Mucosa of descending colon (tissue), 3 donors: ENCODE data around the gene HIRA. TPM values are rescaled to one million over a fixed set of nuclear protein-coding genes. Genes with fewer than 3 reads are reported as not detected.

Experiments used
- ATAC-seq: fragments of 200-7000 bp; cut with Tn5 transposase; one replicate; pipeline ENCODE4 v1.9.1; 2020; ENCODE audit warnings: mild to moderate bottlenecking, moderate library complexity
- DNase-seq, 3 donors: peaks; one replicate each; pipeline ENCODE4 v3.0.0-alpha.2; 2020
- H3K36me3 ChIP-seq: fragments of 200-600 bp; one replicate; pipeline ENCODE4 v1.8.0; 2021; ENCODE audit warnings: low read depth, mild to moderate bottlenecking
- H3K4me1 ChIP-seq: fragments of 200-600 bp; one replicate; pipeline ENCODE4 v1.8.0; 2021; ENCODE audit warnings: low read depth, mild to moderate bottlenecking
- H3K4me3 ChIP-seq: fragments of 200-600 bp; one replicate; pipeline ENCODE4 v1.8.0; 2021; ENCODE audit warnings: mild to moderate bottlenecking
- H3K9me3 ChIP-seq: fragments of 200-600 bp; one replicate; pipeline ENCODE4 v1.8.0; 2021; ENCODE audit warnings: mild to moderate bottlenecking
- intact Hi-C, 2 donors: fragments of 100-400 bp; cut with DNase I in 1 of 2; cut with micrococcal nuclease in 1 of 2; formaldehyde crosslinking; loops; one replicate each; pipeline versions ENCODE4 v1.11.0 to v1.11.1; 2022; cut with DNase I, micrococcal nuclease
- total RNA-seq, 3 donors: library from RNA; stranded (reverse); fragmentation: NEBNext Ultra II Directional in 2 of 3; extraction: Animal tissue kit (Norgen Biotek cat#: 25700) in 2 of 3; gene quantifications; one replicate each; pipeline versions ENCODE4 v1.2.1 to v1.2.4, GENCODE V29; 2021 to 2023
- TF ChIP-seq, protein P1 (sequence below): fragments of 200-600 bp; IDR thresholded peaks from one replicate; pipeline ENCODE4 v1.8.0; 2022; ENCODE audit warnings: antibody characterized with exemption, mild to moderate bottlenecking
- donor health status: DM: no; HTN: no; CAD: no; lungs with moderate emphysema.
- donor health status: DM: no; HTN: no; CAD: no.
- donor health status: DM: no; HTN: yes; CAD: no.

Gene HIRA
- total RNA-seq, 3 donors from 2014 or later, result 24.0 to 35.0 (median 27.4) TPM

DNA sequence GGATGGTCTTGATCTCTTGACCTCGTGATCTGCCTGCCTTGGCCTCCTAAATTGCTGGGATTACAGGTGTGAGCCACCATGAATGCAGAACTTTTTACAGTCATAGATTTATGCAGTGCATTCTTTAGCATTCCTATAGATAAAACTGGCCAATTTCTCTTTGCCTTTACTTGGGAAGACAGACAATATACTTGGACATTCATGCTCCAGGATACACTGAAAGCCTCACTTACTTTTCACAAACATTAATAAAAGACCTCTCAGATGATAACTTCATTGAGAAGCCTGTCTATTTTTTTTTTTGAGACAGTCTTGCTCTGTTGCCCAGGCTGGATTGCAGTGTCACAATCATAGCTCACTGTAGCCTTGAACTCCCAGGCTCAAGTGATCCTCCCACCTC lies 127.7 kb downstream of the HIRA start:
- Histone ChIP-seq H3K4me1 (no peaks in the 10 kb centered on the region), H3K36me3 (no peaks in the 10 kb centered on the region), H3K9me3 (no peaks in the 10 kb centered on the region), H3K4me3 (no peak overlapping the region)
- no peak for DNase-seq
- ATAC-seq, result no peak
- intact Hi-C loops, result no loop called here
- TF ChIP-seq, protein P1, sequence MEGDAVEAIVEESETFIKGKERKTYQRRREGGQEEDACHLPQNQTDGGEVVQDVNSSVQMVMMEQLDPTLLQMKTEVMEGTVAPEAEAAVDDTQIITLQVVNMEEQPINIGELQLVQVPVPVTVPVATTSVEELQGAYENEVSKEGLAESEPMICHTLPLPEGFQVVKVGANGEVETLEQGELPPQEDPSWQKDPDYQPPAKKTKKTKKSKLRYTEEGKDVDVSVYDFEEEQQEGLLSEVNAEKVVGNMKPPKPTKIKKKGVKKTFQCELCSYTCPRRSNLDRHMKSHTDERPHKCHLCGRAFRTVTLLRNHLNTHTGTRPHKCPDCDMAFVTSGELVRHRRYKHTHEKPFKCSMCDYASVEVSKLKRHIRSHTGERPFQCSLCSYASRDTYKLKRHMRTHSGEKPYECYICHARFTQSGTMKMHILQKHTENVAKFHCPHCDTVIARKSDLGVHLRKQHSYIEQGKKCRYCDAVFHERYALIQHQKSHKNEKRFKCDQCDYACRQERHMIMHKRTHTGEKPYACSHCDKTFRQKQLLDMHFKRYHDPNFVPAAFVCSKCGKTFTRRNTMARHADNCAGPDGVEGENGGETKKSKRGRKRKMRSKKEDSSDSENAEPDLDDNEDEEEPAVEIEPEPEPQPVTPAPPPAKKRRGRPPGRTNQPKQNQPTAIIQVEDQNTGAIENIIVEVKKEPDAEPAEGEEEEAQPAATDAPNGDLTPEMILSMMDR, result no peak

DNA sequence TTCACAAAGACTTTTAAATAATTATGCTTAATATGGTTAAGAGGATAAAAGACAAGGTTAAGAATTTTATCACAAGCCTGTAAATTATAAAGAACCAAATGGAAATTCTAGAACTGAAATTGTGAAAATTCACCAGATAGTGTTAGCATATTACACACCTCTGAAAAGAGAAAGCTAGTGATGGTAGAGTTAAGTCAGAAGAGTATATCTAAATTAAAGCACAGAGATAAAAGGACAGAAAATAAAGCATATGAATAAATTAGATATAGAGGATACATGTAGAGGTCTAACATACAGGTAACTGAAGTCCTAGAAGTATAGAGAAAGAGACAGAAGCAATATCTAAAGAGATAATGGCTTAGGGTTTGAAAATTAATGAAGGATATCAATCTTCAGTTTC lies 135.8 kb downstream of the HIRA start:
- Histone ChIP-seq H3K4me1 (peaks cover 8% of the 10 kb centered on the region), H3K4me3 (no peak overlapping the region), H3K9me3 (no peaks in the 10 kb centered on the region), H3K36me3 (no peaks in the 10 kb centered on the region)
- intact Hi-C loops, result no loop called here
- DNase-seq, result no peak
- TF ChIP-seq, protein P1, result no peak
- no peak for ATAC-seq

DNA sequence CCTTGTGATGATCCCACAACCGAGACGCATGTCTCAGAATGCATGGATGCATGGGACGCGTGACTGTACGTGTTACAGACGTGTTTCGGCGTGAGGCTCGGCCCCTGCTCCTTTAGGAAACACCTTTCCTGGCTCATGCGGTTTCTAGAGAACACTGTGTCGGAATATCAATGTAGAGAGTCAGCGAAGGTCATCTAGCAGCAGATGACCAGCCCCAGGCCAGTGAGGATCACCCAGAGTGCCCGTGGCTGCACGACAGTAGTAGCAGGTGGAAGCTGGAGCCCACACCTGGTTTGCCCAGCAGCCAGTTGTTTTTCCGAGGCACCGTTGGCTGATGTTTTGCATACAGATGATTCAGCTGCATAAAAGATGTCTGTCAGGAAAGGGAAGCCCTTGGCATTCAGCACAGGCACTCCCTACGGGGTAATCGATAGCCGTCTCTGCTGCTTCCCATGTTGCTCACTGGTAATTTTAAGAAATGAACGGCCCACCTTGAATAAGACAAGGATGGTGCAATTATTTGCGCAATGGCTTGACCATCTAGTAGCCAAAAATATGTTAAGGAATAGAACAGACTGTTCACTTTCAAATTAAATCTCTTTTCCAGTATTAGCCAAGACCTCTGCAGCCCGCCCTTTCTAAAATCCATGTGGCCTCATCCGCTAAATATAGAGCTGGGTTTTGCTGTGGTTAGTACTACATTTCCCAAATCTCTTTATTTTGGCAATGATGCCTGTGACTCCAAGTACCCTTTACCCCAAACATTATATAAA lies 138.9 kb downstream of the HIRA start:
- intact Hi-C loops, result no loop called here
- Histone ChIP-seq H3K9me3 (no peaks in the 10 kb centered on the region), H3K36me3 (no peaks in the 10 kb centered on the region), H3K4me3 (no peak overlapping the region), H3K4me1 (peaks cover 12% of the 10 kb centered on the region)
- ATAC-seq, result peak; percentile 11
- DNase-seq, result peak in 1 of 3 donors; percentile 31
- TF ChIP-seq, protein P1, result no peak

DNA sequence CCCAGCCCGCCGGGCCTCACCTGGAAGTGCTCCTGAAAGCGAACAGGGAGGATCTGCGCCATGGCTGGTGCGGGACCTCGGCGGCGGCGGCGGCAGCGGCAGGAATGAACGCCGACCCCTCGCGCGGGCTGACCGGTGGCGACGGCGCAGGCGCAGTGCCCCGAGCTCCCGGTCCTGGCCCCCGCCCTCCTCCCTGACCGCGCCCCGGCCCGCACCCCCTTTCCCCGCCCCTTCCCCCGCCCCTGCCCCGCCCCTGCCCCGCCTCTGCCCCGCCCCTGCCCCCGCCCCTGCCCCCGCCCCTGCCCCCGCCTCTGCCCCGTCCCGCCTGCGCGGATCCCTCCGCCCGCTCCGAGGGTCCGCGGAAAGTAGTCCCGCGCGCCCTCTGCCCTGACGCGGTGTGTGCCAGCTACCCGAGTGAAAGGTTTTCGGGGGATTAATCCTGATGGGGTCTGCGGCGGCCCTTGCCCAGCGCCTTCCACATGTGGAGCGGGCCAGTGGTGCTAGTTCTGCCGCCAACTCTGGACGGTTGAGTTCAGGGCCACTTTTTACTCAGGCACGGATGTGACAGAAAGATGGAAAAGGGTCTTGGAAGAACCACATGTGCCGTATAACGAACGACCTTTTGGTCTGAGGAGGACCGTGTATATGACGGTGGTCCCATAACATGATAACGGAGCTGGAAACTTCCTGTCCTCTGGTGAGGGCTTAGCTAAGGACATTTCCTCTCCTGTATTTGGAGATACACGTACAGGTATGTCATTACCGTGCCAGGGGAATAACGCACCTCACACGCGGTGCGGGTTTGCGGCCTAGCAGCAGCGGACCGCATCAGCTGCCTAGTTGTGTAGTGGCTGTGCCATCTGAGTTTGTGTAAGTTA lies 139.7 kb downstream of the HIRA start, which contains the start of gene CLTCL1:
Gene CLTCL1 (minus strand): TSS at position 140 of the 878 bp plus-strand sequence. CDS start 78 bp downstream, at position 62.
- intact Hi-C loops, result no loop called here
- H3K36me3 ChIP-seq, result no peaks in the 10 kb centered on the region
- H3K4me3 ChIP-seq, result peak within 1 kb of the TSS; percentile 61
- ATAC-seq (peak; percentile 88), DNase-seq (peak; percentile 77 to 88 (median 87))
- TF ChIP-seq, protein P1, result no peak
- peaks cover 12% of the 10 kb centered on the region for H3K4me1 ChIP-seq
- H3K9me3 ChIP-seq, result no peaks in the 10 kb centered on the region

DNA sequence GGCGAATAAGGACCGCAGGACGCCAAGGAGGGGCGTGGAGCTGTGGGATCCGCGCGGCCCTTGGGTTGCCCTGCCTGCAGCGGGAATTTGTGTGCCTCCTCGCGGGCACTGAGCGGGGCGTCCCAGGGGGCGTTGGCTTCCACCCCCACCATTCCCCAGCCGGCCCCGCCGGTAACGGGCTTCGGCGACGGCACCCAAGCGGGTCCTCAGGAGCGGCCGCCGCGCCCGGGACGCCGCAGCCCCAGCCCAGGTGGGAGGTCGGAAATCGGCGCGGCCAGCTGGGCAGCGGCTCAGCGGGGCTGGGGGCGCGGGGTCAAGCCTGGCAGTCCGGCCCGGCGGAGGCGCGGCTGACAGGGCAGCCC lies 140.3 kb downstream of the HIRA start:
- no peaks in the 10 kb centered on the region for H3K9me3 ChIP-seq
- H3K4me1 ChIP-seq, result peaks cover 12% of the 10 kb centered on the region
- intact Hi-C loops, result no loop called here
- peak overlapping the region; percentile 61 for H3K4me3 ChIP-seq
- DNase-seq (peak; percentile 32 to 66 (median 61)), ATAC-seq (peak; percentile 45)
- no peaks in the 10 kb centered on the region for H3K36me3 ChIP-seq
- TF ChIP-seq, protein P1, result no peak
